PC-3 (cell line): ENCODE measurements around the gene CTPS1.

ENCODE experiments used
- EZH2 ChIP-seq: fragments of 300-600 bp; sonication (generic); IDR thresholded peaks from one replicate; pipeline ENCODE4 v1.6.1; 2017; ENCODE audit warnings: antibody characterized with exemption, mild to moderate bottlenecking, low read length; ENCODE audit not compliant: unreplicated experiment
- TF ChIP-seq, protein P1 (sequence below): fragments of 300-600 bp; sonication (generic); conservative IDR thresholded peaks from 2 replicates; pipeline ENCODE4 v1.5.1; 2017; ENCODE audit warnings: antibody characterized with exemption, low read depth, mild to moderate bottlenecking, low read length

GRCh38 chr1:40985161-40985560 is 5.7 kb downstream of the CTPS1 start:
- TF ChIP-seq, protein P1, sequence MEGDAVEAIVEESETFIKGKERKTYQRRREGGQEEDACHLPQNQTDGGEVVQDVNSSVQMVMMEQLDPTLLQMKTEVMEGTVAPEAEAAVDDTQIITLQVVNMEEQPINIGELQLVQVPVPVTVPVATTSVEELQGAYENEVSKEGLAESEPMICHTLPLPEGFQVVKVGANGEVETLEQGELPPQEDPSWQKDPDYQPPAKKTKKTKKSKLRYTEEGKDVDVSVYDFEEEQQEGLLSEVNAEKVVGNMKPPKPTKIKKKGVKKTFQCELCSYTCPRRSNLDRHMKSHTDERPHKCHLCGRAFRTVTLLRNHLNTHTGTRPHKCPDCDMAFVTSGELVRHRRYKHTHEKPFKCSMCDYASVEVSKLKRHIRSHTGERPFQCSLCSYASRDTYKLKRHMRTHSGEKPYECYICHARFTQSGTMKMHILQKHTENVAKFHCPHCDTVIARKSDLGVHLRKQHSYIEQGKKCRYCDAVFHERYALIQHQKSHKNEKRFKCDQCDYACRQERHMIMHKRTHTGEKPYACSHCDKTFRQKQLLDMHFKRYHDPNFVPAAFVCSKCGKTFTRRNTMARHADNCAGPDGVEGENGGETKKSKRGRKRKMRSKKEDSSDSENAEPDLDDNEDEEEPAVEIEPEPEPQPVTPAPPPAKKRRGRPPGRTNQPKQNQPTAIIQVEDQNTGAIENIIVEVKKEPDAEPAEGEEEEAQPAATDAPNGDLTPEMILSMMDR: no peak
- TF ChIP-seq EZH2: no peak
